K562 (cell line): Measurements from ENCODE around the gene STK36. TPM values are rescaled to one million over a fixed set of nuclear protein-coding genes. Genes with fewer than 3 reads are reported as not detected.

Experiments used
- ATAC-seq: fragments of 200-7000 bp; cut with Tn5 transposase; 3 replicates; pipeline ENCODE4 v1.9.1; 2020; ENCODE audit warnings: moderate library complexity
- BruUV-seq: library from RNA; stranded (reverse); fragments of 400-500 nt; replicated peaks from 2 replicates; lab custom pipeline; 2021; lab: Mats Ljungman, UMichigan
- CTCF ChIA-PET: fragments of 300-600 bp; formaldehyde crosslinking; extraction: SDS; loops from one replicate; lab custom pipeline; 2021; ENCODE audit warnings: low intra/inter-chr PET ratio; lab: Yijun Ruan, JAX
- POLR2A ChIA-PET: fragments of 300-600, 350-650 bp; sonication (Branson Sonifier 250); formaldehyde crosslinking; extraction: SDS; loops from one replicate; lab custom pipeline; 2021; ENCODE audit warnings: antibody characterized with exemption, inconsistent platforms; lab: Yijun Ruan, JAX
- DNase-seq, 4 experiments: peaks; one replicate each; pipeline versions ENCODE4 v3.0.0 to v3.0.0-alpha.2; 2011 to 2018; ENCODE audit warnings: low spot score in 3 of 4, mixed read lengths in 3 of 4; ENCODE audit errors: extremely low read depth in 1 of 4
- FAIRE-seq: peaks from 2 replicates; lab custom pipeline; 2011; peaks lifted over from hg19 to GRCh38; lab: Jason Lieb, UNC
- H2AFZ ChIP-seq: 2 replicates; pipeline ENCODE4 v1.6.0; 2011; ENCODE audit warnings: low read depth, low read length, control low read depth, inconsistent platforms
- H3K27ac ChIP-seq: fragments of 200-600 bp; 3 replicates; pipeline ENCODE4 v1.8.0; 2011; ENCODE audit warnings: low read depth, mild to moderate bottlenecking, control low read depth, inconsistent platforms, low read length, moderate library complexity, mixed read lengths; ENCODE audit errors: extremely low read depth
- H3K27me3 ChIP-seq, 2 experiments: fragments of 300-600 bp in 1 of 2; 2 replicates in 1 of 2; 3 replicates in 1 of 2; pipeline versions ENCODE4 v1.6.0 to v1.8.0; 2011; ENCODE audit warnings: inconsistent platforms in 2 of 2, low read length in 2 of 2, mild to moderate bottlenecking in 1 of 2, mixed read lengths in 1 of 2, moderate library complexity in 1 of 2; ENCODE audit not compliant: control insufficient read depth in 2 of 2, insufficient read depth in 2 of 2
- H3K36me3 ChIP-seq: fragments of 300-600 bp; 3 replicates; pipeline ENCODE4 v1.8.0; 2011; ENCODE audit warnings: mild to moderate bottlenecking, low read length, inconsistent platforms; ENCODE audit not compliant: control insufficient read depth, insufficient read depth
- H3K4me1 ChIP-seq, 2 experiments: fragments of 200-600 bp in 1 of 2; replicated peaks in 1 of 2; 2 replicates in 1 of 2; 3 replicates in 1 of 2; pipeline versions ENCODE4 v1.5.1 to v1.8.0; 2011; ENCODE audit warnings: inconsistent platforms in 2 of 2, low read length in 2 of 2, mild to moderate bottlenecking in 1 of 2, mixed read lengths in 1 of 2, moderate library complexity in 1 of 2; ENCODE audit not compliant: control insufficient read depth in 2 of 2, insufficient read depth in 2 of 2
- H3K4me2 ChIP-seq: 2 replicates; pipeline ENCODE4 v1.6.1; 2011; ENCODE audit warnings: low read length, control low read depth, inconsistent platforms, mixed read lengths; ENCODE audit not compliant: insufficient read depth
- H3K4me3 ChIP-seq: fragments of 200-600 bp; sonication (generic), shearing (Covaris generic); 2 replicates; pipeline ENCODE4 v1.5.1; 2016; ENCODE audit warnings: control low read depth, inconsistent platforms
- H3K79me2 ChIP-seq: fragments of 200-600 bp; 3 replicates; pipeline ENCODE4 v1.8.0; 2011; ENCODE audit warnings: low read length, inconsistent platforms; ENCODE audit not compliant: control insufficient read depth, insufficient read depth
- H3K9ac ChIP-seq, 2 experiments: 2 replicates each; pipeline versions ENCODE4 v1.6.0 to v1.6.1; 2011; ENCODE audit warnings: low read depth in 2 of 2, low read length in 2 of 2, control low read depth in 1 of 2, inconsistent platforms in 1 of 2, mild to moderate bottlenecking in 1 of 2, mixed read lengths in 1 of 2; ENCODE audit not compliant: insufficient read depth in 1 of 2
- H3K9me1 ChIP-seq: one replicate; pipeline ENCODE4 v1.6.0; 2011; ENCODE audit warnings: inconsistent platforms, mild to moderate bottlenecking, low read length, moderate library complexity; ENCODE audit not compliant: control insufficient read depth, insufficient read depth
- H3K9me3 ChIP-seq: replicated peaks from 2 replicates; pipeline ENCODE4 v1.5.1; 2011; ENCODE audit warnings: low read depth, low read length, inconsistent platforms; ENCODE audit not compliant: control insufficient read depth, insufficient read depth
- H4K20me1 ChIP-seq: replicated peaks from 2 replicates; pipeline ENCODE4 v1.6.1; 2011; ENCODE audit warnings: low read length, inconsistent platforms, mixed read lengths; ENCODE audit not compliant: control insufficient read depth, insufficient read depth
- MAFF ChIP-seq: IDR thresholded peaks from 2 replicates; pipeline ENCODE4 v1.6.1; 2012; ENCODE audit warnings: low read length, improper control_type of control experiment
- NR2C2 ChIP-seq, 2 experiments: fragments of 200-800 bp in 1 of 2; sonication (Bioruptor generic) in 1 of 2; sonication (generic) in 1 of 2; formaldehyde crosslinking in 1 of 2; IDR thresholded peaks; 2 replicates each; pipeline versions ENCODE4 v1.6.1 to v1.8.0; 2016 to 2022; ENCODE audit warnings: mild to moderate bottlenecking in 1 of 2, missing compliant biosample characterization in 1 of 2, missing genetic modification characterization in 1 of 2, missing genetic modification reagents in 1 of 2
- NR3C1 ChIP-seq: sonication (generic); formaldehyde crosslinking; IDR thresholded peaks from 2 replicates; pipeline ENCODE4 v1.8.1; 2022; ENCODE audit warnings: missing genetic modification reagents
- RNF2 ChIP-seq: sonication (generic); IDR thresholded peaks from 2 replicates; pipeline ENCODE4 v1.6.1; 2016
- SIRT6 ChIP-seq: IDR thresholded peaks from one replicate; pipeline ENCODE4 v1.6.1; 2012; ENCODE audit warnings: low read depth, mild to moderate bottlenecking, control low read depth, inconsistent platforms, low read length, moderate library complexity
- ZBTB7A ChIP-seq: IDR thresholded peaks from 2 replicates; pipeline ENCODE4 v1.6.1; 2011; ENCODE audit warnings: low read depth, mild to moderate bottlenecking, low read length, moderate library complexity, borderline replicate concordance; ENCODE audit not compliant: control insufficient read depth
- ZNF175 ChIP-seq: fragments of 200-800 bp; sonication (Bioruptor generic); IDR thresholded peaks from 2 replicates; pipeline ENCODE4 v1.6.1; 2016; ENCODE audit warnings: low read depth, mild to moderate bottlenecking, missing genetic modification characterization, missing compliant biosample characterization
- ZNF584 ChIP-seq: fragments of 200-800 bp; sonication (Bioruptor generic); IDR thresholded peaks from 2 replicates; pipeline ENCODE4 v1.6.1; 2016; ENCODE audit warnings: low read depth, mild to moderate bottlenecking, missing genetic modification characterization, missing compliant biosample characterization
- ZSCAN32 ChIP-seq: fragments of 450-650 bp; formaldehyde crosslinking; IDR thresholded peaks from 2 replicates; pipeline ENCODE4 v1.4.0; 2020; ENCODE audit warnings: mild to moderate bottlenecking, moderate library complexity
- WGBS: fragments of 100-300 bp; shearing (Covaris generic); methylation state at CpG from one replicate; pipeline ENCODE4 v1.1.6; 2016; ENCODE audit warnings: low coverage, mixed read lengths; ENCODE audit not compliant: insufficient coverage; ENCODE audit errors: missing lambda C conversion rate; 5-methylcytosine and 5-hydroxymethylcytosine counted together
- in situ Hi-C: fragments of 300-500 bp; cut with MboI; formaldehyde crosslinking; loops from 4 replicates; pipeline ENCODE4 v1.15.0; 2018; ENCODE audit warnings: inconsistent platforms, mixed read lengths
- intact Hi-C: fragments of 100-400 bp; cut with micrococcal nuclease; formaldehyde crosslinking; loops from 2 replicates; pipeline ENCODE4 v1.14.2; 2022
- polyA plus RNA-seq, 8 experiments: library from polyadenylated mRNA; depleted of rRNA in 4 of 8; stranded (reverse) in 5 of 8; unstranded in 3 of 8; fragments of >200 nt; fragmentation: Nextera tagmentation in 2 of 8; fragmentation: Illumina TruSeq in 1 of 8; extraction: Ambion mirVana in 2 of 8; extraction: Trizol in 1 of 8; gene quantifications; 2 replicates each; pipeline versions ENCODE4 v1.2.1 to v1.2.3, GENCODE V29; 2011 to 2014; ENCODE audit warnings: inconsistent platforms in 1 of 8, missing spikeins in 1 of 8
- total RNA-seq, 7 experiments: library from RNA; depleted of rRNA in 6 of 7; stranded (reverse); fragments of >200 nt in 6 of 7; fragmentation: Illumina TruSeq in 2 of 7; extraction: Trizol in 2 of 7; gene quantifications; 2 replicates each; pipeline versions ENCODE4 v1.2.1 to v1.2.3, GENCODE V29; 2011 to 2021; ENCODE audit warnings: low replicate concordance in 1 of 7

STK36 gene
- total and polyA plus RNA-seq, 9 of the 15 experiments (the other 6 are each of a cell fraction or from before 2014, with no cell fraction given) = 3.5 to 12.4 (median 6.7) TPM

DNA sequence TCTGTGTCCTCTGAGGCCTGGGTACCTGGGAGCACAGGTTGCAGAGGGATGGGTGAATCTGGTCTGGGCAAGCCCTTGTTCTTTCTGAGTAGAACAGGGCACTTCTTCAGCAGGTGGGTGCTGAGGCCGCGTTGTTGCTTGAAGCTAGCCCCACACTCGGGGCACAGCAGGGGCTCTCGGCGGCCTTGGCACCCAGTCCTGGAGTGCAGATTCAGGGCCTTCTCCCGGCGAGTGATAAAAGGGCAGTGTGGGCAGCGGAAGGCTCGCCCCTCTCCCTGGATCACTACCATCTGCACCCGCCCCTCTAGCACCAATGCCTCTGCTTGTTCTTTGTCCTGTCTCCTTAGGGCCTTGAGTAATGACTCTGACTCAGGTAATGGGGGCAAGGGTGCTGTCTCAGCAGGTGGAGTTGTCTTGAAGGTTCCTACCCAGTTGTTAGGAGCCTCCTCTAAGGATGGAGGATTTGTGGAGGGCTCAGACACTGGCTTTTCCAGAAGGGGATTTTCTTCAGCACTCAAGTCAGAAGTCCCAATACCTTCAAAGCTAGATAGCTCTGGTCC lies 28.1 kb upstream of the STK36 start:
- FAIRE-seq (no peak), DNase-seq (no peak), ATAC-seq (no peak)
- no peak for TF ChIP-seq ZBTB7A
- no peak for TF ChIP-seq RNF2
- no peak for TF ChIP-seq NR3C1
- TF ChIP-seq MAFF = no peak
- no peak for TF ChIP-seq ZNF175
- TF ChIP-seq NR2C2 (CRISPR knock-in tag; IDR thresholded peaks at IDR 0.05) = no peak
- TF ChIP-seq NR2C2 (tag; IDR thresholded peaks at IDR 0.05) = no peak
- TF ChIP-seq SIRT6 = no peak
- no peak for TF ChIP-seq ZSCAN32 (CRISPR knock-in tag)
- no peak for TF ChIP-seq ZNF584 (CRISPR knock-in tag)
- Histone ChIP-seq H3K27ac (no peak overlapping the region), H2AFZ (no peak overlapping the region), H3K9me1 (no peaks in the 10 kb centered on the region), H3K9ac (no peak overlapping the region), H3K4me3 (no peak overlapping the region), H3K79me2 (0 out of 3 replicates have a peak, but pooled peaks cover 4% of the 10 kb centered on the region), H4K20me1 (no peaks in the 10 kb centered on the region), H3K27me3 (no peaks in the 10 kb centered on the region), H3K36me3 (peaks cover 82% of the 10 kb centered on the region), H3K4me1 (no peaks in the 10 kb centered on the region), H3K9me3 (no peaks in the 10 kb centered on the region), H3K4me2 (no peak overlapping the region)
- POLR2A ChIA-PET = interaction anchor here (0.6 to 3.7 kb wide), 3 partner anchors 15 to 374 kb away, joined by 3 to 10 read pairs (median 5); partner anchors contain the start of genes AAMP, BCS1L, PNKD and ZNF142
- BruUV-seq = no TSS peak
- in situ Hi-C loops = no loop called here
- 96% methylated on average over 8 of the region's 10 CpGs for WGBS
- intact Hi-C loops = loop anchor here (10.0 kb wide), 2 partner anchors 239 to 369 kb away; partner anchors contain the start of genes AAMP and PNKD
- CTCF ChIA-PET = no interaction called here
